GM10847 (cell line): ENCODE results near the gene MMP10.

Experiments
- POLR2A ChIP-seq: IDR thresholded peaks from 2 replicates; pipeline ENCODE4 v1.6.1; 2011; ENCODE audit not compliant: insufficient read length; ENCODE audit errors: extremely low read depth

The MMP10 gene

DNA sequence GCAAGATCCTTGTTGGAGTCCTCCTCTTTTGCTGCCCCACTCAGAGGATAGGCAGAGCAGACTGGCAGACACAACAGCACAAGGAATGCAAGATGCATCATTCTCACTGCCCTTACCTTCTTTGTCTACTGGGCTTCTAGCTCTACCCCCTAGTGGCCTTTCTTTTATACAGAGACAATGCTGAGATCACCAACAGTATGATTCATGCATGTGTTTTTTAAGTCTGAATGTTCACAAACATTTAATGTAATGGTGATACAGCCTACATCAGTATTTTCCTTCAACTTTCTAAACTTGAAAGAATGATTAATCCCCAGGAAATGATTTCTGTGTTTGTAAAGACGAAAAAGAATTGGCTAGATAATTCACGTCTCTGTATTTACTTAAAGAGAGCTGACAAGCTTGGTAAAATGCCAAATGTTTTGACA lies at the start of gene MMP10:
MMP10 (minus strand) TSS at position 138 of the 428 bp plus-strand sequence; CDS start at position 101, 37 bp downstream.
- TF ChIP-seq POLR2A, result no peak

DNA sequence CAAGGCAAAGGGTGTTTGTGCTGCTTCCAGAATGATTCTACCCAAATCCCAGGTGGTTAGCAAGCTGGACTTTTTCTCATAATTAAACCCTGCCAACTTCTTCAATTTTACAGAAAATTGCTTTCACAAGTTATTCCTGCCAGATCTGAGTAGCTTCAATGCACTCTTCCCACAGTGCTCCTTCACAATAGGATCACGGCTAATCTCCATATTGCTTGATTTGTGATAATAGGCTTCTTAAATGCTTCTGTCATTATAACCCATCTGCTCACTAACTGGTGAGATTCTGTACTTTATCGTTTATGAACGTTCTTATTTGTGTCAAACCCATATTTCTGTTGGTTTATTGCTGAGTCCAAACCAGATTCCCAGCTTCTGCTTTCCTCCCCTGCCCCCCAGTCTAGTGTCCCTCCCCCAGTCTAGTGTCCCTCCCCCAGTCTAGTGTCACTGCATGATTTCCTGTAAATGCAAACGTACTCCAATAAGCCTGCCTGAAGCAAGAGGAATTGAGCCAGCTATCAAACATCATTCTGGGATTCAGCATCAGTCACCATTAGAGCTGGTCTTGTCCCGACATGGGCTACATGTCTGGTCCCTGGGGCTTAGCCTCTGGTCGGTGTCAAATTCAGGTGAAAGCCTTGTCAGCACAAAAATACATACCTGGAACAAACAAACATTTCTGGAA lies 49.0 kb upstream of the MMP10 start:
- TF ChIP-seq POLR2A, result no peak

DNA sequence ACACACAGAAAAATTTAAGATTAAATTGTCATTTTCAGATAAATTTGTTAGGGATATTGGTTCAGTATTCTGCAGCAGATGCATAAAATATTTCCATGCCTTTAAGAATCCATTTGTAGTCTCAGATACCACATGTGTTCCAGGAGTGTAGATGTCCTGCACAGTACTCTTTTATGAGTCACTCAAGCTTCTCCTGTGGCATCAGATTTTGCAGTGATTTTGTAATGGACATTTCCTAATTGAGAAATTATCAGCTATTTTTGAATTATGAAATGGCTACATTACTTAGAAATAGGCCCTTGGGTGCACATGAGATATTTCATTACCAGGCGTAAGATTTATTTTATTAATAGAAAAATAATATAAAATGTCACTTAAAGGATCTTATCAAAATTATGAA lies 44.1 kb upstream of the MMP10 start:
- no peak for TF ChIP-seq POLR2A

DNA sequence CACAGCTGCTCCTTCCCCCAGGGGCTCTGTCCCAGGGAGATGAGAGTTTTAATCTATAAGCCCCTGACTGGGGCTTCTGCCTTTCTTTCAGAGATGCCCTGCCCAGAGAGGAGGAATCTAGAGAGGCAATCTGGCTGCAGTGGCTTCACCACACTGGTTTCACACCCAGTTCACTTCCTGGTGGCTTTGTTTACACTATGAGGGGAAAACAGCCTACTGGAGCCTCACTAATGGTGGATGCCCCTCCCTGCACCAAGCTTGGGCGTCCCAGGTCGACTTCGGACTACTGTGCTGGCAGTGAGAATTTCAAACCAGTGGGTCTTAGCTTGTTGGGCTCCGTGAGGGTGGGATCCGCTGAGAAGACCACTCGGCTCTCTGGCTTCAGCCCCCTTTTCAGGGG lies 39.1 kb upstream of the MMP10 start:
- TF ChIP-seq POLR2A, result no peak

DNA sequence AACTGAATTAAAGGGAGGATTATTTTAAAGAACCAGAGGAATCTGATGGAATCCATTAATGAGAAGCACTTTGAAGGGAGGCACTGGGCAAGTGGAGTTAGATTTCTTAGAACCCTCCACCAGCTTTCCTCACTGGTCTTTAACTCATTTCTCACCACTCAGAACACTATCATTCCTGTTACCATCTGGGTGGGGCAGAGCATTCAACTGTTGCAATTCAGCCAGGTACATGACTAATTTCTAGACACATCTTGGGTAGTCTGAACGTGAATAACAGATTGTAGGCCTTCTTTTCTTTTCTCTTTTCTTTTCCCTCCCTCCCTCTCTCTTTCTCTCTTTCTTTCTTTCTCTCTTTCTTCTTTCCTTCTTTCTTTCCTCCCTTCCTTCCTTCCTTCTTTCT lies 33.1 kb upstream of the MMP10 start:
- no peak for TF ChIP-seq POLR2A

DNA sequence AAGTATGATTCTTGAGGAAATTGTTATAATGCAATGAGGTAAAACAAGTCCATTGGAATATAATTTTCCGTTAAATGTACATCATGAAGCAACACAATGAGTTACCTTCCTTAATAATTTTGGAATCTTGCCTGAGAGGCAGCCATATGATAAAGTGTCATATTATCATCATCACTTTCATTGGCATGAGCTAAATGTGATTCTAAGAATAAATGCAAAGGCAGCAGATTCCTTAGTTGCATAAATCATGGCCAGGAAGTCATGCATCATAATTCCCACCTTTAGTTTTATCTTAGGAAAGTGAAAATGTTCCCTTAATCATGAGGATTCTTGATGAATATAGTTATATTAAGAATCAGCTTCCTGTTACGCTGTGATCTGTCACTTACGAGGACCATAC lies 31.8 kb upstream of the MMP10 start:
- TF ChIP-seq POLR2A, result no peak

DNA sequence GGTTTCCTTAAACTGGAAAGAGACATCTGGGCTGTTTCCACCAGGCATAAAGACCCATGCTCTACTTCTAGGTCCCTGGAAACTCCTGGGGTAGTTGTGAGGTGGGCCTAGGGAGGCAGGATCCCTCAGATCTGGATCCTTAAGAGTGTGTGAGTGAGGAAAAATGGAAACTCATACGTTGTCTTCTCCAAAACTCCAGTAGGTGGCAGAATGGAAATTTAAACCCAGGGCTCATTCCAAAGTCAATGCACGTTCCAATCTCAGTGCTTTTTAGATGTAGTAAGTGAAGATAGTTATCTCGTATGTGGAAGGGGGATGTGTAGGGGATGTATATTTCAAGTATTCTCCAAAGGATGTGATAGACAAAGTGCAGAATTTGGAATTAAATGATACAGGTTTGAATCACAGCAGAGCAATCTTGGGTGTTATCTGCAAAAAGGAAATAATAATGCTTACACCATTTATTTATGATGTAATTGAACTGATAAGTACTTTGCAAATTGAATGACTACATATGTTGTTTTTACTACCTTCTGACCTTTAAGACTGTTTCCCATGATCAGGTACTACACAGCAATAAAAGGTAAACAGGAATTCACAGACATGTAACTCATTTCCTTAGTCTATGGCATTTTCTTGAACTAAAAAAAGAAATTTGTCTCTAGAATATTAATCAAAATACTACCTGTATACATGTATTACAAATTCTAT lies 30.7 kb upstream of the MMP10 start:
- TF ChIP-seq POLR2A, result no peak

DNA sequence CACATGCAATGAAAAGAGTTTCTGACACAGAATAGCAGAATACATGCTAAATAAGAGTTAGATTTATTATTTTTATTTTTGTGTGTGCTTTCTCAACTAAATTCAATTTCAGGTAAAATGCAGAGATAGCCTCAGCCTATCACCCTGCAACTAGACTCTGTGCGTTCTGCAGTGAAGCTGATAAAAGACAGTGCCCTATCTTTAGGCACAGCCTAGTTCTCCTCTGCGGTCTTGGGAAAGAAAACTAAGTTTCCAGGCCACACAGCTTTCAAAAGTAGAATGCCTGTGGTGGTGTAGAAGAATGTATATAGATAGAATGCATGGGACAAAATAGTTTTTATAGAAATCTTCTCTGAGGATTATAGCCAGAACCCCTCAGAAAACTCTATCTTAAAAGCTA lies 29.5 kb upstream of the MMP10 start:
- no peak for TF ChIP-seq POLR2A

DNA sequence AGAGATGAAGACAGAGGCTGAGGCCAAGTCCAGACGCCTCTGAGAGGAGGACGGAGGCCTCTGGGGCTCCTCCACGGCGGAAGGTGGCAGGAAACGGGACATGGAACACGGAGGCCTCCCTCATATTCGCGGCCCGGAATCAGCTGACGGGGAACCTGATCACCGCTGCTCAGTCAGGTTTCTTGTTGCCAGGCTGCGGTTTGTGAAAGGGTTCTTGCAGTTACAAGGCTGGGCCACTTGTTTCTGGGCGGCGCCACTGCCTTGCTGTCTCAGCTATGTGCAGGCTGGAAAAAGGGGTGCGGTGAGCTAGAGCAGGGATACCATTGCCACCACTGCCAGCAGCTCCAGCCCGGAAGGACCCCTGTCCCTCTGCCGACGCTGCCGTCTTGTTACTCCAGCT lies 27.5 kb upstream of the MMP10 start:
- TF ChIP-seq POLR2A, result no peak

DNA sequence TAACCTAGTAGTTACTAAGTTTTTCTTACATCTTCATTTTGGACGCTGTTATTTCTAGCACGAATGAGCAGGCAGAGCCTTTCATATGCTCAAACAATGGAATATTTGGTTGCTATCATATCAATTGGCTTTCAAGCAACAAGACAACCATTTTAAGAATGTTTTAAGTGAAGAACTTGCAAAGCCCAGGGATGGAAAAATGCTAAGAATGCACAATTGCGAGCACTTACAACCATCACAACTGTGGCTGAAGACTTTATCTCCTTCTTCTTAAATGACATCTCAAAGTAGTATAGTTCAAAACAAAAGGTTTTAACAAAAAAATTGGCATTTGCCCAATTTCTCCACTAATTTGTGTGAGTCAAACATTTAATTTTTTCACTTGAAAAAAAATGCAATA lies 25.9 kb upstream of the MMP10 start:
- TF ChIP-seq POLR2A, result no peak

DNA sequence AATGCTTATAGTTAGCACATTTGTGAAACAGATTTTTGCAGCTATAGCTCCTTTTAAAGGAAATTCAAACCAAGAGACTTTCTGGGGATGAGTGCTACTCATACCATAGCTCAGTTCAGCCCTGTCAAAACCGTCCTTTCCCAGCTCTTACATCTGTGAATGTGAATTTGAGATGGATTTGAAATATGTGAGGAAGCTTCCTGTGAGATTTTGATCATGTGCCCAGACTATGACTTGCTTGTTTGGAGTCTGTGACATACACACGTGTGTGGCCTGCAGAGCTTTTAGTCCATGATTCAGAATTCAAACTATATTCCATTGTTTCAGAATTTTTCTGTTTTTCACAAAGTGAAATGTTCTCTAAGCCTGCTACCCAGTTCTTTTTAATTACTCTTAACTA lies 21.9 kb upstream of the MMP10 start:
- no peak for TF ChIP-seq POLR2A

DNA sequence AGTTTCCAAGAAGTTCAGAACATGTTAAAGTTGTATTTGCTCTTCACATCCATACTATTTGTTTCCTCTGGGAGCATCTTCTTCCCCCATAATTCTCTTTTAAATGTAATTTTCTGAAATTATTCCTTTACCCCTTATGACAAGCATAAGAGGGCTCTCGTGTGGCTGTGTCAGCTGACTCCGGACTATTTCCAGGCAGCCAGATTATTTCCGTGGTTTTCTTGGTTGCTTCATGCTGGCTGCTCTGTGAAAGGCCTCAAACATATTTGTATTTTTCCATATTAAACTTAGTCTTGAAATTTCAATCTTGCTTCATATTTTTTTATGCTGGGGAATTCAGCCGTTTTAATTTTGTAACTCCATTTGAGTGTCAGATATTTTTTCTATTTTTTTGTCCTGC lies 20.3 kb upstream of the MMP10 start:
- TF ChIP-seq POLR2A, result no peak

DNA sequence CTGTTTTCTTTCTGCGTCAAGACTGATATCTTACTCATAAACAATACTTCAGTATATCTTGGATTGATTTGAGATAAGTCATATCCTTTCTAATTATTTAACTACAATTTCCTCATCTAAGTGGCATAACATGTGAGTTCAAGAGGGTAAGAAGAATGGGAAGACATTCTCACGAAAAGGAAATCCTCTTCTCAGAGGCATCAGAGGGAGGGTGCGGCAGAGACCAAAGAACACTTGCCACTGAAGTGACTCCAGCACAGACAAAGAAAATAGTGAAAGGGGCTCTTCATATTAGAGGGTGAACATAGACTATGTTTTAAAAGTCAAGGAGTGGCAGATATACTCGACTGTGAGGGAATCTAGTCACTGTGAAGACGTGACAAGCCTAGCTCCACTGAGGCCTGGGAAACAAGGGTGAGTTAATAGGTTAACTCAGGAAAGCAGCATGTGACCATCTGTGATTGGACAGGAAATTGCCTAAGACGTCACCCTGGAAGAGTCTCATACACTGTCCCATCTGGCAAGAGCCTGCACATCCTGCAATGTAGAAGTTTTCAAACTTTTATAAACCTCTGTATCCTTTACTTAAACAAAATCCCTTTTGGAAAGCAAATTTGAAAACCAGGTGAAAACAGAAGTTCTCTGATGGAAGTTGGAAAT lies 19.4 kb upstream of the MMP10 start:
- no peak for TF ChIP-seq POLR2A

DNA sequence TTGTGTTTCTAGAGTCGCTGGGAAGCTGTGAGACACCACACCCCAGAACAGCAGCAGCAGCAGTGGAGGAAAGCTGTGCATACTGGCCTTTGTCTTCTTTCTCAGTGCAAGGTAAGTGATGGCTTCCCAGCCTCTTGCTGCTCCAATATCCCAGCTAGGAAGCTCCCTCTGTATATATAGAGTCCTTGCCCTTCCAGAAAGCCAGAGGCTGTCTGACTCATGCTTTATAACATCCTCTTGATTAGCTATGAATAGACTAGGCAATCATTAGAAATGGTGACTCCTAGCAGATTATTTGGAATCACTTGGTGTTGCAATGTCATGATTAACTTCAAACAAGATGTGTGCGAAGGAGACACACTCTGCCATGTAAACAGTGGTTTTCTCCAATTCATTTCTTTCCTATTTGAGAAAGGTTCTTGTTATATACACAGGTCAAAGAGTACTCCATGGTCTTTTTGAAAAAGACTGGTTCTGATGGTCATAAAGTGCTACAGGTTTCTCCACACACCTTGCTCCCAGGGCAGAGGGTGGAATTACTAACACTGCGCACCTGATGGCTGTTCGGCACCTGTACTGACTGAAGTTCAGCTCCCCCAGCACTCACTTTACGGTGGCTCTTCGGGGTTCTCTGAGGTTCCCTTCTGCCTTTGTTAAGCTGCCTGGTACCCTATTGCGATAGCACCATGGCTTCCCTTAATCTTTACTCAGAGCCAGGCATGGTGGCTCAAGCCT lies 17.8 kb upstream of the MMP10 start, which contains the start of gene MMP1:
MMP1 (minus strand) TSS at position 149 of the 735 bp plus-strand sequence; CDS start at position 81, 68 bp downstream.
- TF ChIP-seq POLR2A, result no peak

DNA sequence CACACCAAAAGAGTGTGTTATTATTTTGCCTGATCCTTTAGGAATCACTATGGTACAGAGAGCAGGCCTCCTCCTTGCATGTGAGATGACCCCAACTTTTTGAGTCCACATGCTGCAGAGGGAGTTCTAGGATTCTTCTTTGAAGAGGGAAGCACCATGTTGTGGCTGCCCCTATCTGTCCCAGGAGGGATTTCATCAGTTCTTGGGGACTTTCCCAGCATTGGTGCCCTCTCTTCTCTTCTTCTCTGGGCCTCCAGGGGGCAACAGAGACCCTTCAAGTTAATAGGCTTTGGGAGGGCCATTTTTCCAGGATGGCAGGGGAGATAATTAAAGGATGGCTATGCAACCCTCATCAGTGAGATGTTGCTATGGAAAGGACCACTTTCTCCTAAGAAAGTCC lies 14.0 kb upstream of the MMP10 start:
- no peak for TF ChIP-seq POLR2A
